H7 (cell line): ENCODE data around the gene PNPLA2. TPM values are rescaled to one million over a fixed set of nuclear protein-coding genes. Genes with fewer than 3 reads are reported as not detected.

Experiments used
- DNase-seq: peaks from one replicate; pipeline ENCODE4 v3.0.0; 2012
- H3K27me3 ChIP-seq: 2 replicates; pipeline ENCODE4 v1.6.0; 2011; ENCODE audit warnings: mild to moderate bottlenecking, low read length; ENCODE audit not compliant: control insufficient read depth, insufficient read depth
- H3K36me3 ChIP-seq: replicated peaks from 2 replicates; pipeline ENCODE4 v1.5.1; 2011; ENCODE audit warnings: low read length; ENCODE audit not compliant: control insufficient read depth, insufficient read depth
- H3K4me3 ChIP-seq: 2 replicates; pipeline ENCODE4 v1.5.1; 2011; ENCODE audit warnings: low read depth, mild to moderate bottlenecking, control low read depth, low read length, moderate library complexity; ENCODE audit not compliant: insufficient read depth
- total RNA-seq: library from RNA; depleted of rRNA; stranded (reverse); fragments of >200 nt; shearing (Covaris generic); gene quantifications from 2 replicates; pipeline ENCODE4 v1.2.3, GENCODE V29; 2014

Gene PNPLA2
- total RNA-seq, 1 experiment from 2014 or later: 15.7 TPM

DNA sequence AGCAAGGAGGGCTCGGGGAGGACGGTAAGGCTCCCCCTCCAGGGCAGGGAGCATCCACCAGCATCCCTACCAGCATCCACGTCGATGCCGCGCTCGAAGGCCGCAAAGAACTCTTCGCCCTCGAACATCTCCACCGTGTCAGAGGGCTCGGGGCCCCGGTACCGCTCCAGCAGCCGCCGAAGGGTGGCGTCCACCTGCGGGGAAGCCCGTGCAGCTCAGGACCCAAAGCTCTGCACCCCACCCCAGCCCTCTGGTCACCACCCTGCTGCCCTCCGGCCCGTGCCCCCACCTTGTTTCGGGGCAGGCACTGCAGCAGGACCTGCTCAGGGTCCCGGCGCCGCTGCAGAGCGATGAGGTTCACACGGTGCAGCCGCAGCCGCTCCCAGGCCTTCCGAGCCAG lies 18.2 kb upstream of the PNPLA2 start:
- H3K36me3 ChIP-seq: peaks cover 9% of the 10 kb centered on the region
- no peak overlapping the region for H3K4me3 ChIP-seq
- no peak for DNase-seq
- no peaks in the 10 kb centered on the region for H3K27me3 ChIP-seq

DNA sequence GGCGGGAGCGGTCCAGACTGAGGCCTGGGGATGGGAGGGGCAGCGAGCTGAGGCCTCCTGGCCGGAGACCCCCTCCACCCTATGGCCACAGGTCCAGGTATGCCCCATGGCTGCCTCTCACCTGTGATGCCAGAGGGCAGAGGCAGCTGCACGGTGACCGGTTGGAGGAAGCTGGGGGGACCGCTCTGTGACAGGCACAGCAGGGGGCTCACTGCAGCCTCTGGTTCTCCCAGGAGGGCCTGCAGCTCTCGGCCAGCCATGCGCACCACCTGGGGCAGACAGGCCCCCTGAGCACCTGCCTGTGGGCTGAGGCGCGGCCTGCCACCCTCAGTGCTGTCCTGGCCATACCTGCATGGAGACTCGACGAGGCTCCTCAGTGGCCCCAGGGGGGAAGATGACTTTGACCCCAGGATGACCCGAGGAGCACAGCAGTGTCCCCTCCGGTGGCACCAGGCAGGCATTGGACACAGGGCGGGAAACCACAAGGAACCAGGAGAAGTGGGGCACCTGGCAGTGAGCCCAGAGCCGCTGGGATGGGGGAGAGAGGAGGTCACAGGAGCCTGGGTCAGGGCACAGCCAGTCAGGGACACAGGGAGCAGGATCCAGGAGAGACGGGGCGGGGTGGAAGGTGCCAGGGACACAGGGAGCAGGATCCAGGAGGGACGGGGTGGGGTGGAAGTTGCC lies 17.5 kb upstream of the PNPLA2 start:
- Histone ChIP-seq H3K4me3 (no peak overlapping the region), H3K27me3 (no peaks in the 10 kb centered on the region), H3K36me3 (peaks cover 9% of the 10 kb centered on the region)
- no peak for DNase-seq

DNA sequence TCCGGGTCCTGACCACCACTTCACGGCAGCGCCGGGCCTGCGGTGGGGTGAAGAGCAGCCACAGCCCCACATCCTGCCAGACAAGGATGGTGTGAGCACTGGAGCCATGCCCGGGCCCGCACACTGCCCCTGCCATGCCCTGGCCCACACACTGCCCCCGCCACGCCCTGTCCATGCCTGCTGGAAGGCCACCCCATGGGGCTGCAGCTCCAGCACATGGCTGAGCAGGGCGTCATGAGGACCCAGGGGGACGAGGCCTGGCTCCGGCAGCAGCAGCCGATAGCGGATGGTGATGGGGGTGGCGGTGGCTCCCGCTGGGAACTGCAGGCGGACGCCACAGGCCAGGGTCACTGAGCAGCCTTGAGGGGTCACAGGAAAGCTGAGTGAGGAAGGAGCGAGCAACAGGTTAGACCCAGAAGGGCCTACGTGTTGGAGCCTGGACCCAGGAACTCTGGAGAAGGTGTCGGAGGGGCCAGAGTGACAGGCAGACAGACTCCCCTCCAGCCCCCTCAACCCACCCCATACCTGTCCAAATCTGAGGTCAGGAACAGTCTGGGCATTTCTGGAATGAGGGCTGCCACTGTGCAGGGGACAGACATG lies 16.6 kb upstream of the PNPLA2 start:
- no peaks in the 10 kb centered on the region for H3K27me3 ChIP-seq
- peaks cover 9% of the 10 kb centered on the region for H3K36me3 ChIP-seq
- no peak overlapping the region for H3K4me3 ChIP-seq
- no peak for DNase-seq

DNA sequence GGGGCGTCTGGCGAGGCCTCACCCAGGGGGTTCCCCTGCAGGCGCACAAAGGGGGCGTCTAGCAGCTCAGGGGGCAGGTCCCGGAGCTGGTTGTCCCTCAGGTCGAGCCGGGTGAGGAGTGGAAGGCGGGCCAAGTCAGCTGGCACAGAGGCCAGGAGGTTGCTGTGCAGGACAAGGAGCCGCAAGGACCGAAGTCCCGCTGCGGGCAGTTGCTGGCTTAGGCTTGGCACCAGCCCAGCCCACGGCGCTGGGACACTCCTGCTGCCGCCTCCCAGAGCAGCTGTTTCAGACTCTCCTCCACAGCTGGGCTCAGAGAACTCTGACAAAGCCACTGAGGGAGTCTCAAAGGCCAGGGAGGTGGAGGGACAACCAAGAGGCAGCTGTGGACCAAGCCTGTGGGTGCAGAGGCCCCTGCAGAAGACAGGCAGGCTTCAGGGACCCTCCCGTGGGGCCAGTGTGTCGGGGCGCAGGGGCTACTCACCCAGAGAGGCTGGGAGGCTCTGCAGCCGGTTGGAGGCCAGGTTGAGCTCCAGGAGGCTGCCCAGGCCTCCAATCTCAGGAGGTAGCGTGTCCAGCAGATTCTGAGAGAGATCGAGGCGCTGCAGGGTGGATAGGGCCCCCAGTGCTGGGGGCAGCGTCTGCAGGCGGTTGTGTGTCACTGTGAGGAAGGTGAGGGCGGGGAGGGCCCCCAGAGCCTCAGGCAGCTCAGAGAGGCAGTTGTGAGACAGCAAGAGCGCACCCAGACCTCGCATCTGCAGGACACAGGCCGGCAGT lies 15.8 kb upstream of the PNPLA2 start:
- no peak overlapping the region for H3K4me3 ChIP-seq
- peaks cover 9% of the 10 kb centered on the region for H3K36me3 ChIP-seq
- H3K27me3 ChIP-seq: no peaks in the 10 kb centered on the region
- DNase-seq: no peak

DNA sequence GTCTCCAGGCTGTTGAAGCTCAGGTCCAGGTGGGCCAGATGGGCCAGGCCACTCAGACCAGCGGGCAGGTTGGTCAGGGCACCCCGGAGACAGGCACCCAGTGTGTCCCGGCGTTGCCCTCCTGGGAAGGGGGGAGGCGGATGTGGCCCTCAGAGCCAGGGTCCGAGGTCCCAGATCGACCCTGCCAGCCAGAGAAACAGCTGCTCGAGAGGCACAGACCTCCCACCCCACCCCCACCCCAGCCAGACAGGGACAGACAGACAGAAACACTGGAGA lies 15.3 kb upstream of the PNPLA2 start:
- no peaks in the 10 kb centered on the region for H3K27me3 ChIP-seq
- H3K36me3 ChIP-seq: peaks cover 9% of the 10 kb centered on the region
- no peak overlapping the region for H3K4me3 ChIP-seq
- no peak for DNase-seq

DNA sequence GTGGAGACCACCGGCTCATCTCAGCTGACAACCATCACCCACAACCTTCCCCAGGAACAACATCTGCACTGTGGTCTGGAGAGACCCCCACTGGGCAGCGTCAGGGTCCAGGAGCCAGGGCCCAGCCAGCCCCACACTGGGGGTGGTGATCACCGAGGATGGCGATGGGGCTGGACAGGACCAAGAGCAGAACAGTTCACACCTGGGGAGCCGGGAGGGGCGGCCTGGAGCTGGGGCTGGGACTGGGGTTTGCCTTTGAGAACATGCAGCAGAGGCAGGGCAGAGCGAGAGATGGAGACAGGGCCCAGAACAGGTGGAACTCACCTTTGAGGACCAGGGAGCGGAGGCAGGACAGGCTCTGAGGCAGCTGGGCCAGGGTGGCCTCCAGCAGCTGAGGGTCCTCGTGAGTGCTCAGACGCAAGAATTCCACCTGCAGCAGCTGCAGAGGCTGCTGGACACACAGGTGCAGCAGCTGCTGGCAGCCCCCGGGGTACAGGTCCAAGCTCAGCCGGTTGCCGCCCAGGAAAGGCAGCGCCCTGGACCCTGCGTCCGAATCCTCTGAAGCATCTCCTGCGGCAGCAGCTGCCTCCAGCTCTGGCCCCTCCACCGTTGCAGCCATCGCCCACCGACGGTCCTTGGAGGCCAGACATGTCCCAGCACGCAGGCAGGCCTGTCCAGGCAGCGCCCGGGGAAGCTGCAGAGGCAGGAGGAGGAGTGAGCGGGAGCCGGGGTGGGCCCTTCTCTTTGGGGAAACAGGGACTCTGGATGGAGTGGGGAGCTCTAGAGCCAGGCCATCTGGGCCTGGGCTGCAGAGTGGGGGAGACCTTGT lies 14.7 kb upstream of the PNPLA2 start:
- Histone ChIP-seq H3K36me3 (peaks cover 9% of the 10 kb centered on the region), H3K27me3 (no peaks in the 10 kb centered on the region), H3K4me3 (peak overlapping the region; percentile 59)
- DNase-seq: peak; percentile 82

DNA sequence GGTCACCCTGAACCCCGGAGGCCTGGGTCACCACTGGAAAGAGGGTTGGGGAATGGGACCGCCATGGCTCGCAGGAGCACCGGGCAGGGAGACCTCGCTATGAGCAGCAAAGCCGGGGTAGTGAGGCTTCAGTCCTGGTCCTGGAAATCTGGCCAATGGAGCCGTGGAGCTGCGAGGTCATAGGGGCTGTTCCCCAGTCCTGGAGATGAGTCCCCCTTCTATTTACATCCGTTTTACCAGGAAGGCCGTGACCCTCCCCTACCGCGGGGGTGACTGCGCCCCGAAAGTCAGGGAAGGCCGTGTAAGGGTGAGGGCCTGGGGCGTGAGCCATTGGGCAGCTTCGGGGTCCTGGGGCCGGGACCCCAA lies 14.1 kb upstream of the PNPLA2 start:
- peak; percentile 81 for DNase-seq
- H3K4me3 ChIP-seq: peak overlapping the region; percentile 59
- no peaks in the 10 kb centered on the region for H3K27me3 ChIP-seq
- peaks cover 9% of the 10 kb centered on the region for H3K36me3 ChIP-seq

DNA sequence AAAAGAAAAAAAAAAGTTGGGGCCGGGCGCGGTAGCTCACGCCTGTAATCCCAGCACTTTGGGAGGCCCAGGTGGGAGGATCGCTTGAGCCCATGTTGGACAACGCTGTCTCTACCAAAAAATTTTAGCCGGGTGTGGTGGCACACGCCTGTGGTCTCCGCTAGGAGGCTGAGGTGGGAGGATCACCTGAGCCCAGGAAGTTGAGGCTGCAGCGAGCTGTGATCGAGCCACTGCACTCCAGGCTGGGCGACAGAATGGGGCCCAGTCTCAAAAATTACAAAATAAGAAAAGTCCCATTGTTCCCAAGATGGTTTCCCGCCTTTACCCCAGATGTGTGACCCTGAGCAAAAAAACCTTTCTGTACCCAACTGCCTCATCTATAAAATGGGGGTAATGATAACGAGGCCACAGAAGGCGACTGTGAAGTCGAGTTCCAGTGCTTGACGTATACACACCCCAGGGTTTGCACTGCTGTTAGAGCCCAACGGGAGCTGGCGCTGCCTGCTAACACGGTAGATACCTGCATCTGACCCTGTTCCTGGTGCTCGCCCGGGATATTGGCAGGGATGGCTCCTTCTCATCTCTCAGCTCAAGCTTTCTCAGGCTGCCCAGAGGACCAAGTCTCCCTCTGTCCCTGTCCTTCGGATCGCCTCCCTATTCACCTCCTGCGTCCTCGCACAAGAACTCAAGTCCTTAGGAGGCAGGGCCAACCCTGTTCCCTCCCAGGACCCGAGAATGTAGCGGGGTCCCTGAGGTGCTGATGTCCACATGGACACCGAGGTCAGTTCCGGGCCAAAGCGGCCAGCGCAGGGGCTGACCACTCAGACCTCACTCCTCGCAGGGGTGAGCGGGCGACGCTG lies 10.1 kb upstream of the PNPLA2 start:
- no peaks in the 10 kb centered on the region for H3K27me3 ChIP-seq
- no peak for DNase-seq
- peak overlapping the region; percentile 98 for H3K4me3 ChIP-seq
- peaks cover 26% of the 10 kb centered on the region for H3K36me3 ChIP-seq

DNA sequence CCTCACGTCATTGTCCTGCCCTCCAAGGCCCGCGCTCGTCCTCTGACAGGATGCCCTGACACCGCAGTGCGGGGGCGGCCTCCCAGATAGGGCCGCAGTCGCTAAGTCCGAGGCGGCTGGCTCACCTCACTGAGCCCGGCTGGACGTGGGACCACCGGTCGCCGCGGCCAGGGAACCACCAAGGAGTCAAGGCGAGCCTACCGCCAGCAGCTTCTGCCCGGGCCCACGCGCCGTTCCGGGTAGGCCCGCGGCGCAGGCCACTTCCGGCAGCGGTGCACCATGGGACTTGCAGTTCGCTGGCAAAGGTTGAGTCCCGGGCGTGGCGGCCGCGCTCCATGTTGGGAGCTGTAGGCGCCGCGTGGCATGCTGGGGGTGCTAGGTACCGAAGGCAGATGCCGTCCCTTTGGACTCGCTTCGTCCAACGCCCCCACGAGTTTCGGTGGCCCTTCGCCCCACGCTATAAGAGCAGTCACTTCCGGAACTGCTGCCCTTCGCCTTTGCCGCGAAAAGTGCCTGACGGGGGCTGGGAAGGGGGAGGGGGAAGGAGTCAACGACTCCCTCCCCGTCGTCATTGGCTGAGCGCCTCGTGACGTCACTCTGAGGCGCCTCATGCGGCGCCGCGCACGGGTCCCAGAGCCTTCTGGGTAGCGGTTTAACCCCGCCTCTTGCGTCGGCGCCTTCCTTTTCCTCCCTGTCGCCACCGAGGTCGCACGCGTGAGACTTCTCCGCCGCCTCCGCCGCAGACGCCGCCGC lies 9.3 kb upstream of the PNPLA2 start, which contains the start of gene RPLP2:
TSS of gene RPLP2 (plus strand) at position 681 of the 753 bp plus-strand sequence. CDS start 268 bp downstream, outside the sequence.
- peaks cover 26% of the 10 kb centered on the region for H3K36me3 ChIP-seq
- no peaks in the 10 kb centered on the region for H3K27me3 ChIP-seq
- DNase-seq: peak; percentile 99
- peak within 1 kb of the TSS; percentile 98 for H3K4me3 ChIP-seq

DNA sequence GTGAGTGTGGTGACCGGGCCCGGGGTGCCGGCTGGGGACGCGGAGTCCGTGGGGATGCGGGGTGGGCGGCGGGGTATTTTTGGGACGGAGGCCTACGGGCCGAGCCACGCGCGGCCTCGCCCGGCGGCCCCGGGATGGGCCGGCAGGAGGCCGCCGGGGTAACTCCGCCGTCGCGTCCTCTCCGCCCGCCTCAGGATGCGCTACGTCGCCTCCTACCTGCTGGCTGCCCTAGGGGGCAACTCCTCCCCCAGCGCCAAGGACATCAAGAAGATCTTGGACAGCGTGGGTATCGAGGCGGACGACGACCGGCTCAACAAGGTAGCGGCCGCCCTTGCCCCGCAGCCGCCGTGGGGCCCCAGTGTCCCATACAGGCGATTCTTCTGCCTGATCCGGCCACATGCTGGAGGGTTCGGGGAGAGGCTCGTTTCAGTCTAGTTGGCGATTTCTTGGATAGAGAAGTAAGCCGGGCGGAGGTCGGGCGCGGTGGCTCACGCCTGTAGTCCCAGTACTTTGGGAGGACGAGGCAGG lies 8.6 kb upstream of the PNPLA2 start:
- no peak for DNase-seq
- H3K36me3 ChIP-seq: peaks cover 26% of the 10 kb centered on the region
- H3K4me3 ChIP-seq: peak overlapping the region; percentile 98
- no peaks in the 10 kb centered on the region for H3K27me3 ChIP-seq

DNA sequence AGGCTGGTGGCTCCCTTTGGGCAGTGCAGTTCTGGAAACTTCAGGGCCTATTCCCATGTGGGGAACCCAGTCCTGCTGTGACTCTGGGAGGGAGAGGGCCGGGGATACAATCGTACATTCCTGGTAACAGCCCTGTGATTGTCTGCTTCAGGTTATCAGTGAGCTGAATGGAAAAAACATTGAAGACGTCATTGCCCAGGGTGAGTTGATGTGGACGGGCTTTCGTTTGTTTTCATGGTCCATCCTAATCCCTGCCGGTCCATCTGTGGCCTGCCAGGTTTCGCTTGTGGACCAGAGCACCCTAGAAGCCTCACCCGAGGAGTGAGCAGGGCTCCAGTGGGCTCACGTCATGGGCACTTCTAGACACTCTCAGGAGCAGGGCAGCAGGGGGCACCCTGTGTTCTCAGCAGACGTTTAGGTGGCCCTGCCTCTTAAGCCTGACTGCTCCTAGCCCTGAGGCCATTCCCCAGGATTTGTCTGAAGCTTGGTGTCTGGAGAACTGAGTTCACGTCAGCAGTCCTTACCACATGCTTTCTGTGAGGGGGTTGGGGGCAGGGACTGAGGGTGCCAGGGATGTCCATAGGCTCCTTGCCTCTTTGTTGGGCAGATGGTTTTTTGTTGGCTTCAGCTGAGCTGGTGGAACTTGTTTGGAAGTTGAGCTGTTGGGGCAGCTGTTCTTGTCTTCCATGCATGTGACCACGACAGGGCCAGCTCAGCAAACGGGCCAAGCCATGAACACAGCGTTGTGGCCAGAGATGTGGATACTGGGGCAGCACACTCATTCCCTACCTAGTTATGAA lies 7.1 kb upstream of the PNPLA2 start:
- no peaks in the 10 kb centered on the region for H3K27me3 ChIP-seq
- peaks cover 26% of the 10 kb centered on the region for H3K36me3 ChIP-seq
- DNase-seq: no peak
- H3K4me3 ChIP-seq: no peak overlapping the region

DNA sequence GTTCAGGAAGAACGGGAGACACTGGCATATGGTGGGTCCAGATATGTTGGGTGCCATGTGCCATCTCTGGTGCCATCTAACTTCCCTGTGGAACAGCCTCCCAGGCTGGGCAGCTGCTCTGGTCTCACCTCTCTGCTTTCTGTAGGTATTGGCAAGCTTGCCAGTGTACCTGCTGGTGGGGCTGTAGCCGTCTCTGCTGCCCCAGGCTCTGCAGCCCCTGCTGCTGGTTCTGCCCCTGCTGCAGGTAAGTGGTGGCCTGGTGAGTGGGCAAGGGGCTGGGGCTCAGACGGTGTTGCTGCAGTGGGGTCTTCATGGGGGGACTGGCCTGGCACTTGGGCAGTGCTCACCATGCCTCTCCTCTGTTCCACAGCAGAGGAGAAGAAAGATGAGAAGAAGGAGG lies 6.3 kb upstream of the PNPLA2 start:
- no peak overlapping the region for H3K4me3 ChIP-seq
- no peak for DNase-seq
- no peaks in the 10 kb centered on the region for H3K27me3 ChIP-seq

More for the DNA sequence above, 6.3 kb upstream of the PNPLA2 start:
- H3K36me3 ChIP-seq: peaks cover 26% of the 10 kb centered on the region
